SK-N-SH treated with all-trans-retinoic acid at 6 μM for 48 hours (cell line): ENCODE results near the gene ISY1.

Experiments
- ATAC-seq: fragments of 200-7000 bp; cut with Tn5 transposase; 3 replicates; pipeline ENCODE4 v1.9.1; 2020; ENCODE audit warnings: mild to moderate bottlenecking, moderate library complexity
- BACH2 ChIP-seq: fragments of 250-450 bp; sonication (Bioruptor Pico); IDR thresholded peaks from 2 replicates; pipeline ENCODE4 v1.9.0; 2021; ENCODE audit warnings: mild to moderate bottlenecking, borderline replicate concordance
- CSDC2 ChIP-seq: fragments of 250-450 bp; sonication (Bioruptor Pico); IDR thresholded peaks from 2 replicates; pipeline ENCODE4 v1.5.0; 2020; ENCODE audit warnings: mild to moderate bottlenecking, moderate library complexity
- ESRRG ChIP-seq: fragments of 250-450 bp; sonication (Bioruptor Pico); IDR thresholded peaks from 2 replicates; pipeline ENCODE4 v1.6.1; 2021; ENCODE audit warnings: mild to moderate bottlenecking
- GLIS3 ChIP-seq: fragments of 250-450 bp; sonication (Bioruptor Pico); IDR thresholded peaks from 2 replicates; pipeline ENCODE4 v1.5.0; 2020; ENCODE audit warnings: mild to moderate bottlenecking, moderate library complexity
- ISL1 ChIP-seq: fragments of 250-450 bp; sonication (Bioruptor Pico); IDR thresholded peaks from 2 replicates; pipeline ENCODE4 v2.1.2; 2022; ENCODE audit warnings: mild to moderate bottlenecking, moderate library complexity
- OSR1 ChIP-seq: fragments of 250-450 bp; sonication (Bioruptor Pico); IDR thresholded peaks from 2 replicates; pipeline ENCODE4 v1.8.0; 2022; ENCODE audit warnings: moderate library complexity, mild to moderate bottlenecking, inconsistent platforms
- PPARA ChIP-seq: fragments of 250-450 bp; sonication (Bioruptor Pico); IDR thresholded peaks from 2 replicates; pipeline ENCODE4 v1.5.0; 2020; ENCODE audit warnings: mild to moderate bottlenecking, borderline replicate concordance
- RARB ChIP-seq: fragments of 250-450 bp; sonication (Bioruptor Pico); IDR thresholded peaks from 2 replicates; pipeline ENCODE4 v1.8.0; 2021; ENCODE audit warnings: mild to moderate bottlenecking, moderate library complexity
- SNAI2 ChIP-seq: fragments of 250-450 bp; sonication (Bioruptor Pico); IDR thresholded peaks from 2 replicates; pipeline ENCODE4 v1.5.0; 2020; ENCODE audit warnings: mild to moderate bottlenecking, moderate library complexity
- TCF4 ChIP-seq: fragments of 250-450 bp; sonication (Bioruptor Pico); IDR thresholded peaks from 2 replicates; pipeline ENCODE4 v1.8.0; 2021; ENCODE audit warnings: mild to moderate bottlenecking, moderate library complexity, borderline replicate concordance
- TOX ChIP-seq: fragments of 250-450 bp; sonication (Bioruptor Pico); IDR thresholded peaks from 2 replicates; pipeline ENCODE4 v1.8.0; 2021; ENCODE audit warnings: mild to moderate bottlenecking, moderate library complexity, borderline replicate concordance
- ZC3H10 ChIP-seq: fragments of 250-450 bp; sonication (Bioruptor Pico); IDR thresholded peaks from 2 replicates; pipeline ENCODE4 v1.5.1; 2021; ENCODE audit warnings: mild to moderate bottlenecking, moderate library complexity
- ZFP3 ChIP-seq: fragments of 250-450 bp; sonication (Bioruptor Pico); IDR thresholded peaks from 2 replicates; pipeline ENCODE4 v1.5.0; 2020; ENCODE audit warnings: mild to moderate bottlenecking, moderate library complexity
- ZFP30 ChIP-seq: fragments of 450-650 bp; formaldehyde crosslinking; IDR thresholded peaks from 2 replicates; pipeline ENCODE4 v1.5.0; 2022; ENCODE audit warnings: mild to moderate bottlenecking, moderate library complexity
- ZNF565 ChIP-seq: fragments of 450-650 bp; formaldehyde crosslinking; conservative IDR thresholded peaks from 2 replicates; pipeline ENCODE4 v1.5.0; 2020; ENCODE audit warnings: low read depth, mild to moderate bottlenecking, moderate library complexity
- ZNF70 ChIP-seq: fragments of 450-650 bp; formaldehyde crosslinking; IDR thresholded peaks from 2 replicates; pipeline ENCODE4 v1.5.0; 2020; ENCODE audit warnings: mild to moderate bottlenecking, moderate library complexity
- ZNF8 ChIP-seq: fragments of 450-650 bp; formaldehyde crosslinking; IDR thresholded peaks from 2 replicates; pipeline ENCODE4 v1.5.0; 2020; ENCODE audit warnings: mild to moderate bottlenecking, moderate library complexity
- TF ChIP-seq, protein P1 (sequence below): fragments of 250-450 bp; sonication (Bioruptor Pico); IDR thresholded peaks from 2 replicates; pipeline ENCODE4 v1.8.0; 2020; ENCODE audit warnings: mild to moderate bottlenecking, moderate library complexity, borderline replicate concordance
- TF ChIP-seq, protein P2 (sequence below): fragments of 250-450 bp; sonication (Bioruptor Pico); IDR thresholded peaks from 2 replicates; pipeline ENCODE4 v1.8.0; 2021; ENCODE audit warnings: low read depth, mild to moderate bottlenecking, moderate library complexity, borderline replicate concordance
- TF ChIP-seq, protein P3 (sequence below): fragments of 250-450 bp; sonication (Bioruptor Pico); IDR thresholded peaks from 2 replicates; pipeline ENCODE4 v1.5.1; 2020; ENCODE audit warnings: low read depth, mild to moderate bottlenecking, moderate library complexity
- TF ChIP-seq, protein P4 (sequence below): fragments of 250-450 bp; sonication (Bioruptor Pico); IDR thresholded peaks from 2 replicates; pipeline ENCODE4 v1.5.0; 2020; ENCODE audit warnings: mild to moderate bottlenecking, moderate library complexity
- TF ChIP-seq, protein P5 (sequence below): fragments of 250-450 bp; sonication (Bioruptor Pico); IDR thresholded peaks from 2 replicates; pipeline ENCODE4 v1.5.1; 2021; ENCODE audit warnings: mild to moderate bottlenecking, moderate library complexity

Gene ISY1

DNA sequence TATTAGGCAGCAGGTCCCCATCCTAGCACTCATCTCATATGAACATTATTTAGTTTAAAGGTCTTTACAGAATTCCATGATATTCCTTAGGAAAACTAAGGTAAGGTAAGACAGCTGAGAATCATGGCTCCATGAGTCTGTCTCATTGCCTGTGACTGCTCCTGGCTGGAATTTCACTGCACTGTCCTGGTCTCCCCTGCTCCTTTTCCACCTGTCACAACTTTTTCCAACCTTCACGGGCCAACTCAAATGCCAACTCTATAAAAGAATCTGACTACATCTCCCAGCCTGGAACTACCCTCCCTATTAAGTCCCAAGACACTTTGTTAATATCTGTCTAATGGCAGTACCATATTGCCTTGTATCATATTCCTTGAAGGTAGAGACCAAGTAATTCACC lies 15.2 kb upstream of the ISY1 start:
- no peak for ATAC-seq
- no peak for TF ChIP-seq PPARA
- TF ChIP-seq, all 23 proteins: peak for 0

DNA sequence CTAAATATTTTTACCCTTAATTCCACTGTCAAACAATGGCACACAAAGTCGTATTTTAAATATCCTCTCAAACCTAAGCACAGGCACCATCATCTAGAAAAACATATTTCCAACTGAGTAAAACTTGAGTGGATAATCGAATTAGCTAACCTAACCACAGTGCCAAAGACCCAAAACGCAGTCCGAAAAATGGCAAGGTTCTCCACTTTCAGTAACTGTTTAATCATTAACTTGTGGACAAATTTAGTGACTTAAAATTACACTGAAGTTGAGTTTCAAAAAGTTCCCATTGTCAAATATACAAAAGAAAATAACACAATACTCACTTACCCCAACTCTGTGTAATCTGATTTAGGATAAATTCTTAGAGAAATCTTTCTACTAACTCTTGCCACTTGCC lies 12.9 kb upstream of the ISY1 start:
- ATAC-seq, result no peak
- TF ChIP-seq, protein P1, sequence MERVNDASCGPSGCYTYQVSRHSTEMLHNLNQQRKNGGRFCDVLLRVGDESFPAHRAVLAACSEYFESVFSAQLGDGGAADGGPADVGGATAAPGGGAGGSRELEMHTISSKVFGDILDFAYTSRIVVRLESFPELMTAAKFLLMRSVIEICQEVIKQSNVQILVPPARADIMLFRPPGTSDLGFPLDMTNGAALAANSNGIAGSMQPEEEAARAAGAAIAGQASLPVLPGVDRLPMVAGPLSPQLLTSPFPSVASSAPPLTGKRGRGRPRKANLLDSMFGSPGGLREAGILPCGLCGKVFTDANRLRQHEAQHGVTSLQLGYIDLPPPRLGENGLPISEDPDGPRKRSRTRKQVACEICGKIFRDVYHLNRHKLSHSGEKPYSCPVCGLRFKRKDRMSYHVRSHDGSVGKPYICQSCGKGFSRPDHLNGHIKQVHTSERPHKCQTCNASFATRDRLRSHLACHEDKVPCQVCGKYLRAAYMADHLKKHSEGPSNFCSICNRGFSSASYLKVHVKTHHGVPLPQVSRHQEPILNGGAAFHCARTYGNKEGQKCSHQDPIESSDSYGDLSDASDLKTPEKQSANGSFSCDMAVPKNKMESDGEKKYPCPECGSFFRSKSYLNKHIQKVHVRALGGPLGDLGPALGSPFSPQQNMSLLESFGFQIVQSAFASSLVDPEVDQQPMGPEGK (CRISPR knock-in tag), result no peak
- TF ChIP-seq, protein P2, sequence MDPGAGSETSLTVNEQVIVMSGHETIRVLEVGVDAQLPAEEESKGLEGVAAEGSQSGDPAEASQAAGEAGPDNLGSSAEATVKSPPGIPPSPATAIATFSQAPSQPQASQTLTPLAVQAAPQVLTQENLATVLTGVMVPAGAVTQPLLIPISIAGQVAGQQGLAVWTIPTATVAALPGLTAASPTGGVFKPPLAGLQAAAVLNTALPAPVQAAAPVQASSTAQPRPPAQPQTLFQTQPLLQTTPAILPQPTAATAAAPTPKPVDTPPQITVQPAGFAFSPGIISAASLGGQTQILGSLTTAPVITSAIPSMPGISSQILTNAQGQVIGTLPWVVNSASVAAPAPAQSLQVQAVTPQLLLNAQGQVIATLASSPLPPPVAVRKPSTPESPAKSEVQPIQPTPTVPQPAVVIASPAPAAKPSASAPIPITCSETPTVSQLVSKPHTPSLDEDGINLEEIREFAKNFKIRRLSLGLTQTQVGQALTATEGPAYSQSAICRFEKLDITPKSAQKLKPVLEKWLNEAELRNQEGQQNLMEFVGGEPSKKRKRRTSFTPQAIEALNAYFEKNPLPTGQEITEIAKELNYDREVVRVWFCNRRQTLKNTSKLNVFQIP (CRISPR knock-in tag), result no peak
- TF ChIP-seq GLIS3 (CRISPR knock-in tag) (no peak), TCF4 (CRISPR knock-in tag) (no peak), CSDC2 (no peak), ZFP3 (no peak), RARB (CRISPR knock-in tag) (no peak), ZFP30 (CRISPR knock-in tag) (no peak), ZNF70 (CRISPR knock-in tag) (no peak), ISL1 (CRISPR knock-in tag) (no peak), ESRRG (CRISPR knock-in tag) (no peak), ZC3H10 (CRISPR knock-in tag) (no peak), ZNF8 (no peak), SNAI2 (CRISPR knock-in tag) (no peak)
- TF ChIP-seq, protein P3, sequence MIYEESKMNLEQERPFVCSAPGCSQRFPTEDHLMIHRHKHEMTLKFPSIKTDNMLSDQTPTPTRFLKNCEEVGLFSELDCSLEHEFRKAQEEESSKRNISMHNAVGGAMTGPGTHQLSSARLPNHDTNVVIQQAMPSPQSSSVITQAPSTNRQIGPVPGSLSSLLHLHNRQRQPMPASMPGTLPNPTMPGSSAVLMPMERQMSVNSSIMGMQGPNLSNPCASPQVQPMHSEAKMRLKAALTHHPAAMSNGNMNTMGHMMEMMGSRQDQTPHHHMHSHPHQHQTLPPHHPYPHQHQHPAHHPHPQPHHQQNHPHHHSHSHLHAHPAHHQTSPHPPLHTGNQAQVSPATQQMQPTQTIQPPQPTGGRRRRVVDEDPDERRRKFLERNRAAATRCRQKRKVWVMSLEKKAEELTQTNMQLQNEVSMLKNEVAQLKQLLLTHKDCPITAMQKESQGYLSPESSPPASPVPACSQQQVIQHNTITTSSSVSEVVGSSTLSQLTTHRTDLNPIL (CRISPR knock-in tag), result no peak
- TF ChIP-seq, protein P4, sequence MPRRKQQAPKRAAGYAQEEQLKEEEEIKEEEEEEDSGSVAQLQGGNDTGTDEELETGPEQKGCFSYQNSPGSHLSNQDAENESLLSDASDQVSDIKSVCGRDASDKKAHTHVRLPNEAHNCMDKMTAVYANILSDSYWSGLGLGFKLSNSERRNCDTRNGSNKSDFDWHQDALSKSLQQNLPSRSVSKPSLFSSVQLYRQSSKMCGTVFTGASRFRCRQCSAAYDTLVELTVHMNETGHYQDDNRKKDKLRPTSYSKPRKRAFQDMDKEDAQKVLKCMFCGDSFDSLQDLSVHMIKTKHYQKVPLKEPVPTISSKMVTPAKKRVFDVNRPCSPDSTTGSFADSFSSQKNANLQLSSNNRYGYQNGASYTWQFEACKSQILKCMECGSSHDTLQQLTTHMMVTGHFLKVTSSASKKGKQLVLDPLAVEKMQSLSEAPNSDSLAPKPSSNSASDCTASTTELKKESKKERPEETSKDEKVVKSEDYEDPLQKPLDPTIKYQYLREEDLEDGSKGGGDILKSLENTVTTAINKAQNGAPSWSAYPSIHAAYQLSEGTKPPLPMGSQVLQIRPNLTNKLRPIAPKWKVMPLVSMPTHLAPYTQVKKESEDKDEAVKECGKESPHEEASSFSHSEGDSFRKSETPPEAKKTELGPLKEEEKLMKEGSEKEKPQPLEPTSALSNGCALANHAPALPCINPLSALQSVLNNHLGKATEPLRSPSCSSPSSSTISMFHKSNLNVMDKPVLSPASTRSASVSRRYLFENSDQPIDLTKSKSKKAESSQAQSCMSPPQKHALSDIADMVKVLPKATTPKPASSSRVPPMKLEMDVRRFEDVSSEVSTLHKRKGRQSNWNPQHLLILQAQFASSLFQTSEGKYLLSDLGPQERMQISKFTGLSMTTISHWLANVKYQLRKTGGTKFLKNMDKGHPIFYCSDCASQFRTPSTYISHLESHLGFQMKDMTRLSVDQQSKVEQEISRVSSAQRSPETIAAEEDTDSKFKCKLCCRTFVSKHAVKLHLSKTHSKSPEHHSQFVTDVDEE (CRISPR knock-in tag), result no peak
- TF ChIP-seq, protein P5, sequence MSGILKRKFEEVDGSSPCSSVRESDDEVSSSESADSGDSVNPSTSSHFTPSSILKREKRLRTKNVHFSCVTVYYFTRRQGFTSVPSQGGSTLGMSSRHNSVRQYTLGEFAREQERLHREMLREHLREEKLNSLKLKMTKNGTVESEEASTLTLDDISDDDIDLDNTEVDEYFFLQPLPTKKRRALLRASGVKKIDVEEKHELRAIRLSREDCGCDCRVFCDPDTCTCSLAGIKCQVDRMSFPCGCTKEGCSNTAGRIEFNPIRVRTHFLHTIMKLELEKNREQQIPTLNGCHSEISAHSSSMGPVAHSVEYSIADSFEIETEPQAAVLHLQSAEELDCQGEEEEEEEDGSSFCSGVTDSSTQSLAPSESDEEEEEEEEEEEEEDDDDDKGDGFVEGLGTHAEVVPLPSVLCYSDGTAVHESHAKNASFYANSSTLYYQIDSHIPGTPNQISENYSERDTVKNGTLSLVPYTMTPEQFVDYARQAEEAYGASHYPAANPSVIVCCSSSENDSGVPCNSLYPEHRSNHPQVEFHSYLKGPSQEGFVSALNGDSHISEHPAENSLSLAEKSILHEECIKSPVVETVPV (CRISPR knock-in tag), result no peak

DNA sequence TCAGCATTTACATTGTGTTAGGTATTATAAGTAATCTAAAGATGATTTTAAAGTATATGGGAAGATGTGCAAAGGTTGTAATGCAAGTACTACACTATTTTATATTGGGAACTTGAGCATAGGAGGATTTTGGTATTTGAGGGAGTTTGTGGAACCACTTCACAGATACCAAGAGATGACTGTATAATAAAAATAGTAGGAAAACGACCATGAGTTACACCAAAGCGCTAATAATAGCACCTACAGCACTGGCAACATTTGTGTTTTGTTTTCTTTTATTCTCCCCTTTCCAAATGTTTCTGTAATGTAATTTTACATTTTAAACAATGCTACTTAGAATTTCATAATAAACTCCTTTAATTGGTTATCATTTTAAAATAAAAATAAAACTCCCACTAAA lies 12.3 kb upstream of the ISY1 start:
- ATAC-seq, result no peak
- TF ChIP-seq ISL1 (CRISPR knock-in tag) (no peak), TOX (CRISPR knock-in tag) (no peak), ZC3H10 (CRISPR knock-in tag) (no peak), ZNF565 (CRISPR knock-in tag) (no peak), OSR1 (CRISPR knock-in tag) (no peak), TCF4 (CRISPR knock-in tag) (no peak), ZFP3 (no peak), BACH2 (CRISPR knock-in tag) (no peak), SNAI2 (CRISPR knock-in tag) (no peak)
- TF ChIP-seq, protein P4 (CRISPR knock-in tag), result no peak
- TF ChIP-seq, protein P5 (CRISPR knock-in tag), result no peak
- TF ChIP-seq, protein P2 (CRISPR knock-in tag), result no peak
